T47D (cell line): ENCODE data around the gene MED8.

Experiments used
- DNase-seq, 2 experiments: peaks; one replicate each; pipeline versions ENCODE4 v3.0.0 to v3.0.0-alpha.2; 2011 to 2012; ENCODE audit warnings: low read depth in 1 of 2, low spot score in 1 of 2
- JUND ChIP-seq: IDR thresholded peaks from 2 replicates; pipeline ENCODE4 v1.6.1; 2012; ENCODE audit warnings: low read depth
- in situ Hi-C: cut with HindIII; loops from 2 replicates; pipeline ENCODE4 v1.10.0; 2016; ENCODE audit warnings: low sequenced_read_pairs, low pct_unique_long_range_greater_than_20kb

Gene MED8, protein sequence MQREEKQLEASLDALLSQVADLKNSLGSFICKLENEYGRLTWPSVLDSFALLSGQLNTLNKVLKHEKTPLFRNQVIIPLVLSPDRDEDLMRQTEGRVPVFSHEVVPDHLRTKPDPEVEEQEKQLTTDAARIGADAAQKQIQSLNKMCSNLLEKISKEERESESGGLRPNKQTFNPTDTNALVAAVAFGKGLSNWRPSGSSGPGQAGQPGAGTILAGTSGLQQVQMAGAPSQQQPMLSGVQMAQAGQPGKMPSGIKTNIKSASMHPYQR

GRCh38 chr1:43389326-43390313, at the start of gene MED8, which contains the start of gene SZT2:
MED8 (minus strand) TSS chr1:43389800; CDS start chr1:43389764, 36 bp downstream.
SZT2 (plus strand) TSS chr1:43389899; CDS start chr1:43389969, 70 bp downstream.
- in situ Hi-C loops: no loop called here
- no peak for TF ChIP-seq JUND

DNA sequence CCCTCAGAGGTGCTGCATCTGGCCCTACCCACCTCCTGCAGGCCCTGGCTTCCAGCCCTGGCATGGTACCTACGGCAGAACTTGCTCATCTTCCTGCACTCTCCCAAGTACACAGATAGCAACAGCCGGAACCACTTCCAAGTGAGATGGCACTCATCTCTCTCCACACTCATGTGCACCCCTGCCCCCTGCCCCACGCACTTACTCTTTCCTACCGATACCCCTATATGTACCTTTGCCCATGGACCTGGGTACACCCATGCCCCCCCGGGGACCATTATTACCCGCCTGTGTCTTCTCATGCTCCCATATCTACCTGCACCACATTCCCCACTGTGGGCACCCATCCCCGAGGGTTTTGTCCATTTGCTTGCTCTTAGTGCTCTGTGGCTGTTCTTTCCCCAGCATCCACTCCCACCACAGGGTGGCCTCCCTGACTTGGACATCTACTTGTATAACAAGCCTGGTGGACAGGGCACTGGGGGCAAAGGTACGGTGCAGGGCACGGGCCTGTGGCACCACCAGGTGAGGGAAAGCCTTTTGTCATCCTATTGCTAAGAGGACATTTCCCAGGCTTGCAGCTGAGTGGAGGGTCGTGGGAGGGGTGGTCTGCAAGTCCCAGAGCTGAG, 49.5 kb upstream of the MED8 start:
- DNase-seq: no peak

More at GRCh38 chr1:43389326-43390313, at the start of gene MED8, which contains the start of gene SZT2:
- peak; percentile 86 to 95 for DNase-seq

GRCh38 chr1:43438576-43438952, 49.0 kb upstream of the MED8 start:
- no peak for TF ChIP-seq JUND
- in situ Hi-C loops: no loop called here
- no peak for DNase-seq

More for the DNA sequence above, 49.5 kb upstream of the MED8 start:
- no peak for TF ChIP-seq JUND
- in situ Hi-C loops: no loop called here

- in situ Hi-C loops: no loop called here
- no peak for DNase-seq
Measured at GRCh38 chr1:43438006-43438405, 48.4 kb upstream of the MED8 start.

GRCh38 chr1:43437031-43437973, 47.7 kb upstream of the MED8 start:
- DNase-seq: peak in 1 of 2 experiments; percentile 34
- in situ Hi-C loops: no loop called here
- TF ChIP-seq JUND: no peak

More at GRCh38 chr1:43438006-43438405, 48.4 kb upstream of the MED8 start:
- no peak for TF ChIP-seq JUND

GRCh38 chr1:43436371-43436770, 46.8 kb upstream of the MED8 start:
- in situ Hi-C loops: no loop called here
- no peak for DNase-seq
- TF ChIP-seq JUND: no peak

DNA sequence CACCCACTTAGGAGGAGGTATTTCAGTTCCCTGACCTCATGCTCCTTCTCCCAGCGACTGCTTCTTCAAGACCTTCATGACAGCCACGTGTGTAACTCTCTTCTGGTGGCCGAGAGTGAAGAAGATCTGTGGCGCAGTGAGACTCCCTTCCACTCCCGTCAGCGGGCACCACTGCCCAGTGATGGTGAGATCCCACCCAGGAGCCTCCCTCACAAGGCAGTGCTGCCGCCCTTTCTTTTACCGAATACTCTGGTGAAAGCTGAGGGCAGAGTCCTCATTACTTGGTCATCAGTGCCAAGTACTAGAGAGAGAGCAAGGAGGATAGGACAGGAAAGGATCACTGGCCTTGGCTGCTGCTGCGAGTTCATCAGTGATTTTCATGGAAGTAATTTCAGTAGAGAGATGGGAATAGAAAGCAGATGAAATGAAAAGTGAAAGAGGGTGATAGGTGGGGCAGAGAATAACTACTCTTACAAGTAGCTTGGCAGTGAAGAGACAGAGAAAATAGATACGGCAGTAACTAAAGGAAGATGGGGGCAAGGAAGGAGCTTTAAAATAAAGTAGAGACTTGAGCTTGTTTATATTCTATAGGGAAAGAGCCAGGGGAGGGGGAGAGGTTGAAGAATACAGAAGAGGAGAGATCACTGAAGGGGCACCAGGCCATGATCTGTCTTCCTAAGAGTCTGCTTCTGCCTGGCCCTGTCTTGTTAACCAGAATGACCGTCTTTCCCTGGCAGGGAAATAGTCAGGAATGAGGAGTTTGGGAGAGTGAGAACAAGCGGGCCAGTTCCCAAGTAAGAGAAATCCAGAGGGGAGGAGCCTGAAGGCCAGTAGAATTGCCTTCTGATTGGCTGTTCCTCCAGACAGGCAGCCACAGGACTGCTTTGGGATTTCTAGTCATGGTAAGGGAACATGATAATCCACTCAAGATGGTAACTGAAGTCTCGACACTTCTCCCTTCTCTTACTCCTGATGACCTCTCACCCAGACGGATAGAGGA, 45.8 kb upstream of the MED8 start:
- no peak for TF ChIP-seq JUND
- no peak for DNase-seq
- in situ Hi-C loops: no loop called here

GRCh38 chr1:43434256-43434655, 44.7 kb upstream of the MED8 start:
- in situ Hi-C loops: no loop called here
- no peak for TF ChIP-seq JUND
- no peak for DNase-seq

- in situ Hi-C loops: no loop called here
- DNase-seq: no peak
- no peak for TF ChIP-seq JUND
Measured at GRCh38 chr1:43432907-43433306, 43.3 kb upstream of the MED8 start.

- no peak for TF ChIP-seq JUND
- DNase-seq: no peak
- in situ Hi-C loops: no loop called here
Measured at GRCh38 chr1:43432171-43432860, 42.7 kb upstream of the MED8 start.
